ENCODE measurements around the gene NTHL1. TPM values are rescaled to one million over a fixed set of nuclear protein-coding genes. Genes with fewer than 3 reads are reported as not detected.

NTHL1 gene
- total and polyA plus RNA-seq, 2 experiments from 2014 or later = 84.6 to 87.9 TPM

DNA sequence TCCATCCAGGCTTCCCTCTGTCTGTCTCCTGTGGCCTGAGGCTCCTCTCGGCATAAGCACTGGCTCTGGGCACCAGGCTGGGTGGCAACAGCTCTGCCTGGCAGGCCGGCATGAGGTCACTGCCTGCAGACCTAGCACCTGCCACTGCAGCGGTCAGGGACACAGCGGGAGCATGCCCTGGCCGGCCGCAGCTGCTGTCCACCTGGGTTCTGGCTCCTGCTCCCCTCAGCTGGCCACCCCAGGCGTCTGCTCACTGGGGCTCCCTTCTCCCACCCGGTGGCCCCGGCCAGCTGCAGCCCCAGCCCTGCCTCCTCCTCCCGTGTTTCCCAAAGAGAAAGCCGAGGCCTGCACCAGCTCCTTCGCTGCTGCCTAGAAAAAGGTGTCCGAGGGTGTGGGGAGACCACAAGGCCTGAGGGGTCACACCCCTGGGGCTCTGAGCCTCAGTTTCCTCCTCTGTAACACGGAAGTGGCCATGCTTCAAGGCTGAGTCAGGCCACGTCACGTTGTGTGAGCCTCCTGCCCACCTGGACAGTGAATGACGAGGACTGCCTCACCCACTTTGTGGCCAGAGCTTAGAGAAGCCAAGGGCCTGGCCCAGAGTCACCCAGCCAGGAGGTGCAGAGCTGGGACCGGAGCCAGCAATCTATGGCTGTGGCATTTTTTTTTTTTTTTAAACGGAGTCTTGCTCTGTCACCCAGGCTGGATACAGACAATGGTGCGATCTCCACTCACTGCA is 6.7 kb downstream of the NTHL1 start:
- Histone ChIP-seq H3K9me2 (ENCODE audit: insufficient read depth) (no peaks in the 10 kb centered on the region), H3K4me3 (no peak overlapping the region), H3K27me3 (ENCODE audit: insufficient read depth) (no peaks in the 10 kb centered on the region), H3K79me2 (replicated peaks; ENCODE audit: insufficient read depth) (no peaks in the 10 kb centered on the region), H3K4me1 (ENCODE audit: insufficient read depth) (no peaks in the 10 kb centered on the region), H3K4me2 (no peak overlapping the region), H2AFZ (no peak overlapping the region), H4K20me1 (replicated peaks; ENCODE audit: insufficient read depth) (peaks cover 3% of the 10 kb centered on the region; the same call in 1 of the 2 replicates), H3K27ac (ENCODE audit: low read depth) (no peak overlapping the region), H3K36me3 (ENCODE audit: insufficient read depth) (no peaks in the 10 kb centered on the region), H3F3A (replicated peaks; ENCODE audit: low read depth) (no peaks in the 10 kb centered on the region)
- H3K4me1 Mint-ChIP-seq = peaks cover 8% of the 10 kb centered on the region
- H3K9me3 Mint-ChIP-seq = no peaks in the 10 kb centered on the region
- no peak overlapping the region for H3K4me3 Mint-ChIP-seq
- TF ChIP-seq, protein P1, sequence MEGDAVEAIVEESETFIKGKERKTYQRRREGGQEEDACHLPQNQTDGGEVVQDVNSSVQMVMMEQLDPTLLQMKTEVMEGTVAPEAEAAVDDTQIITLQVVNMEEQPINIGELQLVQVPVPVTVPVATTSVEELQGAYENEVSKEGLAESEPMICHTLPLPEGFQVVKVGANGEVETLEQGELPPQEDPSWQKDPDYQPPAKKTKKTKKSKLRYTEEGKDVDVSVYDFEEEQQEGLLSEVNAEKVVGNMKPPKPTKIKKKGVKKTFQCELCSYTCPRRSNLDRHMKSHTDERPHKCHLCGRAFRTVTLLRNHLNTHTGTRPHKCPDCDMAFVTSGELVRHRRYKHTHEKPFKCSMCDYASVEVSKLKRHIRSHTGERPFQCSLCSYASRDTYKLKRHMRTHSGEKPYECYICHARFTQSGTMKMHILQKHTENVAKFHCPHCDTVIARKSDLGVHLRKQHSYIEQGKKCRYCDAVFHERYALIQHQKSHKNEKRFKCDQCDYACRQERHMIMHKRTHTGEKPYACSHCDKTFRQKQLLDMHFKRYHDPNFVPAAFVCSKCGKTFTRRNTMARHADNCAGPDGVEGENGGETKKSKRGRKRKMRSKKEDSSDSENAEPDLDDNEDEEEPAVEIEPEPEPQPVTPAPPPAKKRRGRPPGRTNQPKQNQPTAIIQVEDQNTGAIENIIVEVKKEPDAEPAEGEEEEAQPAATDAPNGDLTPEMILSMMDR (conservative IDR thresholded peaks at IDR 0.05; ENCODE audit: low read depth in 2 of 2) = no peak
- TF ChIP-seq, protein P2, sequence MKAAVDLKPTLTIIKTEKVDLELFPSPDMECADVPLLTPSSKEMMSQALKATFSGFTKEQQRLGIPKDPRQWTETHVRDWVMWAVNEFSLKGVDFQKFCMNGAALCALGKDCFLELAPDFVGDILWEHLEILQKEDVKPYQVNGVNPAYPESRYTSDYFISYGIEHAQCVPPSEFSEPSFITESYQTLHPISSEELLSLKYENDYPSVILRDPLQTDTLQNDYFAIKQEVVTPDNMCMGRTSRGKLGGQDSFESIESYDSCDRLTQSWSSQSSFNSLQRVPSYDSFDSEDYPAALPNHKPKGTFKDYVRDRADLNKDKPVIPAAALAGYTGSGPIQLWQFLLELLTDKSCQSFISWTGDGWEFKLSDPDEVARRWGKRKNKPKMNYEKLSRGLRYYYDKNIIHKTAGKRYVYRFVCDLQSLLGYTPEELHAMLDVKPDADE (IDR thresholded peaks at IDR 0.05) = no peak
- TF ChIP-seq JUNB (IDR thresholded peaks at IDR 0.05; ENCODE audit: unreplicated experiment) (no peak), NANOG (IDR thresholded peaks at IDR 0.05; ENCODE audit: borderline replicate concordance) (no peak)
- TF ChIP-seq, protein P3, sequence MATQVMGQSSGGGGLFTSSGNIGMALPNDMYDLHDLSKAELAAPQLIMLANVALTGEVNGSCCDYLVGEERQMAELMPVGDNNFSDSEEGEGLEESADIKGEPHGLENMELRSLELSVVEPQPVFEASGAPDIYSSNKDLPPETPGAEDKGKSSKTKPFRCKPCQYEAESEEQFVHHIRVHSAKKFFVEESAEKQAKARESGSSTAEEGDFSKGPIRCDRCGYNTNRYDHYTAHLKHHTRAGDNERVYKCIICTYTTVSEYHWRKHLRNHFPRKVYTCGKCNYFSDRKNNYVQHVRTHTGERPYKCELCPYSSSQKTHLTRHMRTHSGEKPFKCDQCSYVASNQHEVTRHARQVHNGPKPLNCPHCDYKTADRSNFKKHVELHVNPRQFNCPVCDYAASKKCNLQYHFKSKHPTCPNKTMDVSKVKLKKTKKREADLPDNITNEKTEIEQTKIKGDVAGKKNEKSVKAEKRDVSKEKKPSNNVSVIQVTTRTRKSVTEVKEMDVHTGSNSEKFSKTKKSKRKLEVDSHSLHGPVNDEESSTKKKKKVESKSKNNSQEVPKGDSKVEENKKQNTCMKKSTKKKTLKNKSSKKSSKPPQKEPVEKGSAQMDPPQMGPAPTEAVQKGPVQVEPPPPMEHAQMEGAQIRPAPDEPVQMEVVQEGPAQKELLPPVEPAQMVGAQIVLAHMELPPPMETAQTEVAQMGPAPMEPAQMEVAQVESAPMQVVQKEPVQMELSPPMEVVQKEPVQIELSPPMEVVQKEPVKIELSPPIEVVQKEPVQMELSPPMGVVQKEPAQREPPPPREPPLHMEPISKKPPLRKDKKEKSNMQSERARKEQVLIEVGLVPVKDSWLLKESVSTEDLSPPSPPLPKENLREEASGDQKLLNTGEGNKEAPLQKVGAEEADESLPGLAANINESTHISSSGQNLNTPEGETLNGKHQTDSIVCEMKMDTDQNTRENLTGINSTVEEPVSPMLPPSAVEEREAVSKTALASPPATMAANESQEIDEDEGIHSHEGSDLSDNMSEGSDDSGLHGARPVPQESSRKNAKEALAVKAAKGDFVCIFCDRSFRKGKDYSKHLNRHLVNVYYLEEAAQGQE (IDR thresholded peaks at IDR 0.05; ENCODE audit: unreplicated experiment) = no peak
- no peak overlapping the region for H3K27ac Mint-ChIP-seq
- peaks cover 10% of the 10 kb centered on the region for H3K27me3 Mint-ChIP-seq (ENCODE audit: insufficient read depth, low read depth, poor library complexity)
- H3K36me3 Mint-ChIP-seq (ENCODE audit: low read depth) = no peaks in the 10 kb centered on the region
- no peak for ATAC-seq
- no peak for DNase-seq (ENCODE audit: low spot score)

DNA sequence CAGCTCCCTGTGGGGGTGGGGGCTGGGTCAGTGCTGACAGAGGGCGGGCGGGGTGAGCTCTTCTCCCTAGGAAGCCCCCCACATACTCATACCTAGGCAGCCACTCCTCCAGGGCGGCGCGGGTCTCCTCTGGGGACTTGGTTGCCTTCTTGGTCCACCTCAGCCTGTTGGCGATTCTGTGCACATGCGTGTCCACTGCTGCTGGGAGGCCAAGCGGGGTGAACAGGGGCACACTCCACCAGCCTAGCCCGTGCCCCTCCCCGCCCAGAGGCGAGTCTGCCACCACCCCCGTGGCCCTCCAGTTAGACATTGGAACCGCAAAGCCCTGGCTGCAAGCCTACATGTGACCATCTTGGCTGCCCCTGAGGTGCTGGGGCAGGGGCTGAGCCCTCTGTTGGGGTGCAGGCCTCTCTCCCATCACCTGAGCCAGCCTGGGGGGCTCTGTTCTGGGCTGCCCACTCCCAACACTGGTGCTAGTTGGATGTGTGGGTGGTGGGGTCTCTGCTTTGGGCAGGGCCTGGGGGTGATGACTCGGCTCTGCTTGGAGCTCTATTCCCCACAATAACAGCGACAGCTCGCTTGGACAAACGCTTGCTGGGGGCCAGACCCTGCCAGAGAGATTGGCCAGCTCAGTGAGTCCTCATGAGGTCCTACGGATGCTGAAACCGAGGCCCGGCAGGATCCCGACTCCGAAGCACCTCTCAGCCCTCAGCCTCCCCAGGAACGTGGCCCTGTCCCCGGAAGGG is 7.4 kb downstream of the NTHL1 start:
- Mint-ChIP-seq H3K4me1 (peaks cover 8% of the 10 kb centered on the region), H3K27ac (no peak overlapping the region), H3K4me3 (no peak overlapping the region), H3K27me3 (ENCODE audit: insufficient read depth, low read depth, poor library complexity) (peaks cover 10% of the 10 kb centered on the region), H3K36me3 (ENCODE audit: low read depth) (no peaks in the 10 kb centered on the region), H3K9me3 (no peaks in the 10 kb centered on the region)
- Histone ChIP-seq H3K27me3 (ENCODE audit: insufficient read depth) (no peaks in the 10 kb centered on the region), H3K36me3 (ENCODE audit: insufficient read depth) (no peaks in the 10 kb centered on the region), H3K4me1 (ENCODE audit: insufficient read depth) (no peaks in the 10 kb centered on the region), H3F3A (replicated peaks; ENCODE audit: low read depth) (no peaks in the 10 kb centered on the region), H3K27ac (ENCODE audit: low read depth) (no peak overlapping the region), H2AFZ (no peak overlapping the region), H3K4me3 (no peak overlapping the region), H3K4me2 (no peak overlapping the region), H4K20me1 (replicated peaks; ENCODE audit: insufficient read depth) (peaks cover 3% of the 10 kb centered on the region; the same call in 1 of the 2 replicates), H3K9me2 (ENCODE audit: insufficient read depth) (no peaks in the 10 kb centered on the region), H3K79me2 (replicated peaks; ENCODE audit: insufficient read depth) (no peaks in the 10 kb centered on the region)
- ATAC-seq (no peak), DNase-seq (ENCODE audit: low spot score) (no peak)
- TF ChIP-seq ZNF331 (CRISPR knock-in tag; IDR thresholded peaks at IDR 0.05; ENCODE audit: low read depth) (no peak), NANOG (IDR thresholded peaks at IDR 0.05; ENCODE audit: borderline replicate concordance) (no peak), ZNF114 (CRISPR knock-in tag; IDR thresholded peaks at IDR 0.05) (no peak), EZH2phosphoT487 (IDR thresholded peaks at IDR 0.05; ENCODE audit: unreplicated experiment) (no peak), POLR2AphosphoS5 (IDR thresholded peaks at IDR 0.05; ENCODE audit: low read depth) (no peak), CREB1 (CRISPR knock-in tag; IDR thresholded peaks at IDR 0.05; ENCODE audit: low read depth) (no peak), STAT1 (IDR thresholded peaks at IDR 0.05; ENCODE audit: unreplicated experiment) (no peak)
- TF ChIP-seq, protein P3 (IDR thresholded peaks at IDR 0.05; ENCODE audit: unreplicated experiment) = no peak

Measured in GM23338 (cell line).